Karpas-422 (cell line): ENCODE results near the gene TRIM10. TPM values are rescaled to one million over a fixed set of nuclear protein-coding genes. Genes with fewer than 3 reads are reported as not detected.

Experiments
- DNase-seq: peaks from one replicate; pipeline ENCODE4 v3.0.0-alpha.2; 2015
- H2AFZ ChIP-seq: fragments of 200-600 bp; sonication (generic); 2 replicates; pipeline ENCODE4 v1.6.1; 2014; ENCODE audit warnings: antibody characterized with exemption, low read length, mixed read lengths
- H3K27ac ChIP-seq: fragments of 200-600 bp; sonication (generic); 2 replicates; pipeline ENCODE4 v1.5.1; 2014; ENCODE audit warnings: mild to moderate bottlenecking, low read length, moderate library complexity
- H3K27me3 ChIP-seq: fragments of 200-600 bp; sonication (generic); 2 replicates; pipeline ENCODE4 v1.6.1; 2014; ENCODE audit warnings: low read length, mixed read lengths
- H3K36me3 ChIP-seq: fragments of 200-600 bp; sonication (generic); 2 replicates; pipeline ENCODE4 v1.6.1; 2014; ENCODE audit warnings: low read length, mixed read lengths; ENCODE audit not compliant: insufficient read depth
- H3K4me1 ChIP-seq: fragments of 200-600 bp; sonication (generic); 2 replicates; pipeline ENCODE4 v1.6.1; 2014; ENCODE audit warnings: mild to moderate bottlenecking, low read length, mixed read lengths
- H3K4me2 ChIP-seq: fragments of 200-600 bp; sonication (generic); 2 replicates; pipeline ENCODE4 v1.6.1; 2014; ENCODE audit warnings: low read length, low read depth, mild to moderate bottlenecking; ENCODE audit not compliant: poor library complexity, severe bottlenecking
- H3K4me3 ChIP-seq: fragments of 200-600 bp; sonication (generic); 2 replicates; pipeline ENCODE4 v1.5.1; 2014; ENCODE audit warnings: mild to moderate bottlenecking, antibody characterized with exemption, low read length, mixed read lengths
- H3K79me2 ChIP-seq: fragments of 200-600 bp; sonication (generic); 2 replicates; pipeline ENCODE4 v1.6.1; 2014; ENCODE audit warnings: mild to moderate bottlenecking, low read length, mixed read lengths
- H3K9ac ChIP-seq: fragments of 200-600 bp; sonication (generic); 2 replicates; pipeline ENCODE4 v1.6.0; 2014; ENCODE audit warnings: low read length
- H3K9me2 ChIP-seq: fragments of 200-600 bp; sonication (generic), shearing (Covaris generic); replicated peaks from 2 replicates; pipeline ENCODE4 v1.6.0; 2014; ENCODE audit warnings: mild to moderate bottlenecking, low read length, moderate library complexity; ENCODE audit not compliant: insufficient read depth
- H3K9me3 ChIP-seq: fragments of 300-700, 200-600 bp; sonication (generic); 2 replicates; pipeline ENCODE4 v1.6.1; 2014; ENCODE audit warnings: low read length, mixed read lengths
- H4K20me1 ChIP-seq: fragments of 200-600 bp; sonication (generic); 2 replicates; pipeline ENCODE4 v1.6.1; 2014; ENCODE audit warnings: mild to moderate bottlenecking, antibody characterized with exemption, low read length, low read depth; ENCODE audit not compliant: insufficient read depth
- total RNA-seq: library from RNA; depleted of rRNA; stranded (reverse); fragments of >200 nt; shearing (Covaris generic); gene quantifications from 2 replicates; pipeline ENCODE4 v1.2.3, GENCODE V29; 2014; ENCODE audit warnings: low replicate concordance

Gene TRIM10
- total RNA-seq, 1 experiment from 2014 or later = not detected

- no peak overlapping the region for H3K27ac ChIP-seq
- H3K4me1 ChIP-seq = no peaks in the 10 kb centered on the region
- no peaks in the 10 kb centered on the region for H4K20me1 ChIP-seq
- no peak overlapping the region for H3K9ac ChIP-seq
- H3K9me3 ChIP-seq = no peaks in the 10 kb centered on the region
- no peaks in the 10 kb centered on the region for H3K79me2 ChIP-seq
- H3K27me3 ChIP-seq = no peaks in the 10 kb centered on the region
- no peak overlapping the region for H3K4me2 ChIP-seq
- no peaks in the 10 kb centered on the region for H3K36me3 ChIP-seq
- no peak for DNase-seq
- H2AFZ ChIP-seq = no peak overlapping the region
- no peaks in the 10 kb centered on the region for H3K9me2 ChIP-seq
- no peak overlapping the region for H3K4me3 ChIP-seq
Observed at GRCh38 chr6:30152910-30153610, 8.0 kb downstream of the TRIM10 start.

- H3K27ac ChIP-seq = no peak overlapping the region
- no peaks in the 10 kb centered on the region for H3K36me3 ChIP-seq
- no peaks in the 10 kb centered on the region for H4K20me1 ChIP-seq
- no peak for DNase-seq
- H3K9ac ChIP-seq = no peak overlapping the region
- no peaks in the 10 kb centered on the region for H3K4me1 ChIP-seq
- H3K27me3 ChIP-seq = no peaks in the 10 kb centered on the region
- no peaks in the 10 kb centered on the region for H3K9me2 ChIP-seq
- no peaks in the 10 kb centered on the region for H3K9me3 ChIP-seq
- no peak overlapping the region for H3K4me3 ChIP-seq
- H3K79me2 ChIP-seq = no peaks in the 10 kb centered on the region
- no peak overlapping the region for H3K4me2 ChIP-seq
- no peak overlapping the region for H2AFZ ChIP-seq
Observed at GRCh38 chr6:30152016-30152673, 8.9 kb downstream of the TRIM10 start.

- H3K27me3 ChIP-seq = no peaks in the 10 kb centered on the region
- H3K27ac ChIP-seq = no peak overlapping the region
- no peaks in the 10 kb centered on the region for H3K9me3 ChIP-seq
- H3K36me3 ChIP-seq = no peaks in the 10 kb centered on the region
- H3K9ac ChIP-seq = no peak overlapping the region
- no peaks in the 10 kb centered on the region for H3K4me1 ChIP-seq
- no peak overlapping the region for H3K4me3 ChIP-seq
- H3K9me2 ChIP-seq = no peaks in the 10 kb centered on the region
- H3K79me2 ChIP-seq = no peaks in the 10 kb centered on the region
- H2AFZ ChIP-seq = no peak overlapping the region
- no peak overlapping the region for H3K4me2 ChIP-seq
- no peak for DNase-seq
- no peaks in the 10 kb centered on the region for H4K20me1 ChIP-seq
Observed at GRCh38 chr6:30151580-30151979, 9.4 kb downstream of the TRIM10 start.

GRCh38 chr6:30150671-30151395 is 10.2 kb downstream of the TRIM10 start:
- H3K4me1 ChIP-seq = no peaks in the 10 kb centered on the region
- no peak overlapping the region for H3K4me3 ChIP-seq
- H3K36me3 ChIP-seq = no peaks in the 10 kb centered on the region
- no peak overlapping the region for H3K27ac ChIP-seq
- no peaks in the 10 kb centered on the region for H3K27me3 ChIP-seq
- no peaks in the 10 kb centered on the region for H4K20me1 ChIP-seq
- H3K9ac ChIP-seq = no peak overlapping the region
- H3K9me3 ChIP-seq = no peaks in the 10 kb centered on the region
- H3K79me2 ChIP-seq = no peaks in the 10 kb centered on the region
- H3K4me2 ChIP-seq = no peak overlapping the region
- H3K9me2 ChIP-seq = no peaks in the 10 kb centered on the region
- no peak for DNase-seq
- H2AFZ ChIP-seq = no peak overlapping the region

GRCh38 chr6:30149858-30150550 is 11.0 kb downstream of the TRIM10 start:
- no peak overlapping the region for H2AFZ ChIP-seq

GRCh38 chr6:30149234-30149633 is 11.8 kb downstream of the TRIM10 start:
- H2AFZ ChIP-seq = no peak overlapping the region
- DNase-seq = no peak
- no peaks in the 10 kb centered on the region for H3K36me3 ChIP-seq
- H3K4me1 ChIP-seq = no peaks in the 10 kb centered on the region
- no peak overlapping the region for H3K27ac ChIP-seq
- no peak overlapping the region for H3K4me2 ChIP-seq
- H3K9me3 ChIP-seq = no peaks in the 10 kb centered on the region
- no peak overlapping the region for H3K9ac ChIP-seq
- H4K20me1 ChIP-seq = no peaks in the 10 kb centered on the region
- H3K9me2 ChIP-seq = no peaks in the 10 kb centered on the region
- no peaks in the 10 kb centered on the region for H3K79me2 ChIP-seq
- H3K4me3 ChIP-seq = no peak overlapping the region
- no peaks in the 10 kb centered on the region for H3K27me3 ChIP-seq

More at GRCh38 chr6:30149858-30150550, 11.0 kb downstream of the TRIM10 start:
- H3K27ac ChIP-seq = no peak overlapping the region
- no peak for DNase-seq
- H3K9ac ChIP-seq = no peak overlapping the region
- H3K9me2 ChIP-seq = no peaks in the 10 kb centered on the region
- H3K4me1 ChIP-seq = no peaks in the 10 kb centered on the region
- H4K20me1 ChIP-seq = no peaks in the 10 kb centered on the region
- no peaks in the 10 kb centered on the region for H3K9me3 ChIP-seq
- no peaks in the 10 kb centered on the region for H3K27me3 ChIP-seq
- no peak overlapping the region for H3K4me2 ChIP-seq
- H3K4me3 ChIP-seq = no peak overlapping the region
- no peaks in the 10 kb centered on the region for H3K36me3 ChIP-seq
- H3K79me2 ChIP-seq = no peaks in the 10 kb centered on the region

GRCh38 chr6:30147096-30147495 is 13.9 kb downstream of the TRIM10 start:
- no peaks in the 10 kb centered on the region for H3K36me3 ChIP-seq
- no peaks in the 10 kb centered on the region for H3K9me2 ChIP-seq
- no peaks in the 10 kb centered on the region for H3K9me3 ChIP-seq
- no peak overlapping the region for H3K27ac ChIP-seq
- no peaks in the 10 kb centered on the region for H4K20me1 ChIP-seq
- no peak for DNase-seq
- no peak overlapping the region for H3K4me3 ChIP-seq
- no peak overlapping the region for H3K4me2 ChIP-seq
- H3K4me1 ChIP-seq = no peaks in the 10 kb centered on the region
- H3K79me2 ChIP-seq = no peaks in the 10 kb centered on the region
- no peaks in the 10 kb centered on the region for H3K27me3 ChIP-seq
- no peak overlapping the region for H2AFZ ChIP-seq
- no peak overlapping the region for H3K9ac ChIP-seq

- H3K4me1 ChIP-seq = no peaks in the 10 kb centered on the region
- H3K36me3 ChIP-seq = no peaks in the 10 kb centered on the region
- no peak overlapping the region for H3K9ac ChIP-seq
Observed at GRCh38 chr6:30145818-30146217, 15.2 kb downstream of the TRIM10 start.

More at GRCh38 chr6:30145818-30146217, 15.2 kb downstream of the TRIM10 start:
- Histone ChIP-seq H3K4me3 (no peak overlapping the region), H3K27ac (no peak overlapping the region), H3K79me2 (no peaks in the 10 kb centered on the region), H3K27me3 (no peaks in the 10 kb centered on the region), H3K4me2 (no peak overlapping the region), H3K9me2 (no peaks in the 10 kb centered on the region), H3K9me3 (no peaks in the 10 kb centered on the region), H2AFZ (no peak overlapping the region), H4K20me1 (no peaks in the 10 kb centered on the region)
- no peak for DNase-seq
